GM21515 (cell line): ENCODE measurements around the gene RRP1B.
"Not testable (repeated sequence)": the region's sequence is repeated elsewhere in the genome, so short reads cannot be mapped to it uniquely, and the experiment has no call there.

Source experiments
- ATAC-seq: cut with Tn5 transposase; IDR thresholded peaks from one replicate; pipeline ENCODE4 v1.9.1; 2021; ENCODE audit not compliant: unreplicated experiment

The RRP1B gene

GRCh38 chr21:43697758-43698643 lies 38.6 kb downstream of the RRP1B start:
- no peak for ATAC-seq

DNA sequence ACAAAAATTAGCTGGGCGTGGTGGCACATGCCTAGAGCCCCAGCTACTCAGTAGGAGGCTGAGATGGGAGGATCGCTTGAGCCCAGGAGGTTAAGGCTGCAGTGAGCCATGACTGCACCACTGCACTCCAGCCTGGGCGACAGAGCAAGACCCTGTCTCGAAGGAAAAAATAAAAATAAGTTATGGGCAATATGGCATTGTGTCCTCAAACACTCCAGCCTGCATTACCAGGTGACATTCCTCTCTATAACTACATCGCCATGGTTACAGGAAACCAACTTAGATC lies 40.1 kb downstream of the RRP1B start:
- ATAC-seq, result not testable (repeated sequence)

GRCh38 chr21:43699933-43700599 lies 40.7 kb downstream of the RRP1B start:
- ATAC-seq, result no peak

- ATAC-seq, result no peak
These were observed 42.8 kb downstream of the RRP1B start for GRCh38 chr21:43701936-43702784.

- no peak for ATAC-seq
These were observed 43.4 kb downstream of the RRP1B start for GRCh38 chr21:43702785-43703034.

DNA sequence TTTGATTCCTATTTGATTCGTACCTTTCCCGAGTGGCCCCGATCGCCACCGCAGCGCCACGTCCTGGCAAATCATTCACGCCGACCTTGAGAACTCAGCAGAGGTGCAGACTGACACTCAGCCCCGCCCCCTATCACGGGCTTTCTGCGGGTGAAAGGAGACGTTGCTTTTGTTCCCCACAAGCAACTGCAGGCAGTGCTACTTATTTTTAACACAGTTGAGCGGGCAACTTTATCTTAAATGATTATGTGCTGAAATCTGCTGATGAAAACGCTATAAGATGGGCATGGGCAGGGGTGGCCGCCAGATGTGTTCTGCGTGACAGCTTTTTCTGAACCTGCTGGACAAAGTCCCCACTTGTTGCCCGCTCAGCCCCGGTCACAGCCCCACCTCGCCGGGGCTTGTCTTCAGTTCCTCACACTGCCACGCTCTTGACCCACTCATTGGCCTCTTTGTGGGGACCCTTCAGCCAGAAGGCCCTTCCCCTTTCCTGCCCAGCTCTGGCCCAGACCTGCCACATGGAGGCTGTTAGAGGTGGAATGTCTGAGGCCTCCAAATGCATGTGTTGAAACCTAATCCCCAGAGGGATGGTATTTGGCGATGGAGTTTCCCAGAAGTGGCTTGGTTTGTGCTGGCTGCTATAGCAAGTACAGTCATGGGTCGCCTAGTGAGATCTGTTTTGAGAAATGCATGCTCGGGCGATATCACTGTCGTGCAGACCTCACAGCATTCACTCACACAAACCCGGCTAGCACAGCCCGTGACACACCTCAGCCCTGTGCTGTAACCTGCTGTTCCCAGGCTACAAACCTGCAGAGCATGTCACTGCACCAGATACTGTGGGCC lies 43.9 kb downstream of the RRP1B start:
- ATAC-seq, result no peak

- no peak for ATAC-seq
These were observed 48.1 kb downstream of the RRP1B start for GRCh38 chr21:43707462-43707861.

DNA sequence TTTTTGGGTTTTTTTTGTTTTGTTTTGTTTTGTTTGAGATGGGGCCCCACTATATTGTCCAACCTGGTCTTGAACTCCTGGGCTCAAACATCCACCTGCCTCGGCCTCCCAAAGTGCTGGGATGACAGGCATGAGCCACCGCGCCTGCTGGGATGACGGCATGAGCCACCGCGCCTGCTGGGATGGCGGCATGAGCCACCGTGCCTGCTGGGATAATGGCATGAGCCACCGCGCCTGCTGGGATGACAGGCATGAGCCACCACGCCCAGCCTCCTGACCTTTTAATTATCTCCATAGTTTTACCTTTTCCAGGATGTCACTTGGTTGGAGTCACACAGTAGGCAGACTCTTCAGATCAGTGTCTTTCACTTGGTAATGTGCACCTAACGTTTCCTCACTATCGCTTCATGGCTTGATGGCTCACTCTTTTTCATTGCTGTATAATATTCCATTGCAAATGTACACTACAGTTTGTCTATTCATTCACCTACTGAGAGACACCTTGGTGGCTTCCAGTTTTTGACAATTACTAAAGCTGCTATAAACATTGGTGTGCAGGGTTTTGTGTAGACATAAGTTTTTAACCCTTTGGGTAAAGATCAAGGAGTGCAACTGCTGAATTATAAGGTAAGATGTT lies 49.5 kb downstream of the RRP1B start:
- ATAC-seq, result no peak

- ATAC-seq, result no peak
These were observed 53.0 kb downstream of the RRP1B start for GRCh38 chr21:43712268-43712942.

GRCh38 chr21:43713123-43713522 lies 53.8 kb downstream of the RRP1B start:
- not testable (repeated sequence) for ATAC-seq

GRCh38 chr21:43716376-43717165 lies 57.2 kb downstream of the RRP1B start:
- ATAC-seq, result no peak

GRCh38 chr21:43717166-43717853 lies 58.0 kb downstream of the RRP1B start:
- ATAC-seq, result no peak

- ATAC-seq, result no peak
These were observed 58.9 kb downstream of the RRP1B start for GRCh38 chr21:43717967-43718871.

DNA sequence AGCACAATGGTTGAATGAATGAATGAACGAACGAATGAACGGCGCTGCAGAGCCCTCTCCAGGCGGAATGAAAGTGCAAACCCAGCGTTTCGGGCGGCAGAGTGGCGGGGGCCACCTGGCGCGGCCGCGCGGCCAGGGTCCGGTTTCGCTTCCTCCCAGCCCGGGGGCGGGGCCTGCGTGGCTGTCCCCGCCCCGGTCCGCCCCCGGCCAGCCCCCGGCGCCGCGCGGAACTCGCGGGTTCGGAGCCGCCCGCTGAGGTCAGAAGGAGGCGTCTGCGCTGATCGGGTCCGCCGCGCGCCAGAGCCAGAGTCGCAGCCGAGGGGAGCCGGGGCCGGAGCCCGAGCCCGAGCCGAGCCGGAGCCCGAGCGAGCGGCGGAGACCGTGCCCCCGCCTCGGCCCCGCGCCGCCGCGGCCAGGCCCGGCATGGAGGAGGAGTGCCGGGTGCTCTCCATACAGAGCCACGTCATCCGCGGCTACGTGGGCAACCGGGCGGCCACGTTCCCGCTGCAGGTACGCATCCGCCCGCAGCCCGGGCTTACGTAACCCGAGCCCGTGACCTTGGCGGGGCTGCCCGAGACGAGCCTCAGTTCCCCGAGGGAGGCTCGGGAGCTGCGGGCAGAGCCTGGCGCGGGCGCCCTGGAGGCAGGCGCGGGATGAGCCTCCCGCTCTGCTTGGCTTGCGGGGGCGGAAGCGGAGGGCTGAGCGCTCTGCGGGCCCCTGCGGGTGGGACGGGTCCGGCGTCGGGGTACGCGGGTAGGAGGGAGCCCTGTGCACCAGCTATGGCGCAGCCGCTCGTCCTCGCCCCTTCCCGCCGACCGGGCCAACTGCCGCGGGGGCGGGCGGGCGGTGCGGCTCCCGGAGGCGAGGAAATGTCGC lies 59.8 kb downstream of the RRP1B start, which contains the start of gene PDXK:
TSS of gene PDXK (plus strand) at position 258 of the 876 bp plus-strand sequence. CDS start at position 424, 166 bp downstream.
- peak; percentile 65 for ATAC-seq

- ATAC-seq, result no peak
These were observed 60.6 kb downstream of the RRP1B start for GRCh38 chr21:43719748-43720538.
